ENCODE data around the gene LKAAEAR1. TPM values are rescaled to one million over a fixed set of nuclear protein-coding genes. Genes with fewer than 3 reads are reported as not detected.

LKAAEAR1 gene
- total and polyA plus RNA-seq, 12 donors, result 0.12 TPM; not detected in 11

DNA sequence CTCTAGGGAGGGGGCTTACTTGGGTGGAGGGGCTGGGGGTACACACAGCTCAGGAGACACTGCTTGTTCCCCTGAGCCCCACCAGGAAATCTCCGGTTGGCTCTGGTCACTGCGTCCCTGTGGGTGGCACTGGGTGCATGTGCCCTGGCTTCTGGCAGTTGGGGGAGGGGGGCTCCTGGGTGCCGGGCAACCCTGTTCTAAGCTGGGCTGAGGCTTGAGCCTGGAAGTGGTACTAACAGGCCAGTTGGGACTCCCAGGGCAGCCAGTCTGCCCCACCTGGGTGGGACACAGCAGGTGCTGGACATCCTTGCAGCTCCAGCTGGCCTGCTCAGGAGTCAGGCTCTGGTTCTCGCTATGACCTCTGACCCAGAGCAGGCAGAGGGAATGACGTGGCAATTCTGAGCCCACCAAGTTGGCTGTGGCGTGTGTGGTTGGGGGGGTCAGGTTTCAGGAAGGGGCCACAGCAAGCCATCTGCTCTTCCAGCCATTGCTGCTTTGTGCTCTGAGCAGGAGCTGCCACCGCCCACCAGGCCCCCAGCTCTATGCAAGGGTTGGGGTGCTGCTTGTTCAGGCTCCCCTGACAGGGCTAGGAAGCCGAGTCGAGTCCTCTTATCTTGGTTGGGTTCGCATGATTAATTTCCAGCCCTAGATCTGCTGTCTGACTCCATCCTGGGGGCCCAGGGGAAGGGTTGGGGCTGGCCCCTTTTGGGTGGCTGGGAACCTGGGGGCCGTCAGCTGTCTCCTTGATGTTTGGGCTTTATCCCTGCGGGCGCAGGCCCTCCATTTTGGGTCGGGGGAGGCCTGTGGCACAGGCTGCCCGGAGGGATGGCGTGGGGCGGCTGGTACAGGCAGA, 47.6 kb downstream of the LKAAEAR1 start:
- peak overlapping the region in 1 of 10 donors; percentile 64 for H3K27ac ChIP-seq
- H3K27me3 ChIP-seq, result peaks cover 0 to 58% (median 47%) of the 10 kb centered on the region in 7 donors

GRCh38 chr20:64035933-64036345, 48.3 kb downstream of the LKAAEAR1 start, which contains the start of gene C20orf204:
Gene C20orf204, plus strand, starts transcription at chr20:64036182. Its CDS starts 142 bp downstream, at chr20:64036324.
- no peak for DNase-seq
- peaks cover 5 to 53% (median 41%) of the 10 kb centered on the region in 9 donors for H3K4me1 ChIP-seq
- no peaks in the 10 kb centered on the region for H3K9me3 ChIP-seq
- peaks cover 0 to 52% (median 41%) of the 10 kb centered on the region in 7 donors for H3K27me3 ChIP-seq
- no peak within 1 kb of the TSS for H3K4me3 ChIP-seq
- H3K36me3 ChIP-seq, result peaks cover 0 to 44% (median 23%) of the 10 kb centered on the region in 9 donors
- 79 to 85% methylated on average over 10 of the region's 10 CpGs for WGBS, 2 donors
- intact Hi-C loops (cut with DNase I), result loop anchor here in 9 of 10 donors (5.0 to 10.0 kb wide), 4 partner anchors 51 to 89 kb away; partner anchors contain the start of gene PRPF6 (in 4 of the 9)
- no peak for ATAC-seq
- TF ChIP-seq CTCF (IDR thresholded peaks at IDR 0.05), result no peak
- H3K27ac ChIP-seq, result peak within 1 kb of the TSS in 1 of 10 donors; percentile 64

More for the DNA sequence above, 47.6 kb downstream of the LKAAEAR1 start:
- intact Hi-C loops (cut with DNase I), result loop anchor here in 9 of 10 donors (5.0 to 10.0 kb wide), 4 partner anchors 52 to 88 kb away; partner anchors contain the start of gene PRPF6 (in 4 of the 9)
- H3K4me1 ChIP-seq, result peaks cover 8 to 59% (median 47%) of the 10 kb centered on the region in 9 donors
- no peak overlapping the region for H3K4me3 ChIP-seq
- H3K36me3 ChIP-seq, result peaks cover 0 to 37% (median 19%) of the 10 kb centered on the region in 9 donors
- WGBS, 2 donors, result 73 to 76% methylated on average over 17 of the region's 17 CpGs
- no peaks in the 10 kb centered on the region for H3K9me3 ChIP-seq
- TF ChIP-seq CTCF (IDR thresholded peaks at IDR 0.05), result no peak
- ATAC-seq, result no peak
- no peak for DNase-seq

GRCh38 chr20:64035066-64035932, 48.9 kb downstream of the LKAAEAR1 start:
- ATAC-seq (no peak), DNase-seq (no peak)
- Histone ChIP-seq H3K4me1 (peaks cover 5 to 46% (median 34%) of the 10 kb centered on the region in 9 donors), H3K27me3 (peaks cover 0 to 45% (median 35%) of the 10 kb centered on the region in 7 donors), H3K4me3 (no peak overlapping the region), H3K9me3 (no peaks in the 10 kb centered on the region), H3K27ac (peak overlapping the region in 1 of 10 donors; percentile 64), H3K36me3 (peaks cover 0 to 50% (median 29%) of the 10 kb centered on the region in 9 donors)
- TF ChIP-seq CTCF (IDR thresholded peaks at IDR 0.05), result no peak
- intact Hi-C loops (cut with DNase I), result loop anchor here in 9 of 10 donors (5.0 to 10.0 kb wide), 4 partner anchors 50 to 90 kb away; partner anchors contain the start of gene PRPF6 (in 4 of the 9)
- WGBS, 2 donors, result 86 to 88% methylated on average over 17 of the region's 17 CpGs

Data from heart right ventricle (tissue), 16 donors.